ENCODE data around the gene SEMA3E.
"Not testable (repeated sequence)": the region's sequence is repeated elsewhere in the genome, so short reads cannot be mapped to it uniquely, and the experiment has no call there.

SEMA3E gene

DNA sequence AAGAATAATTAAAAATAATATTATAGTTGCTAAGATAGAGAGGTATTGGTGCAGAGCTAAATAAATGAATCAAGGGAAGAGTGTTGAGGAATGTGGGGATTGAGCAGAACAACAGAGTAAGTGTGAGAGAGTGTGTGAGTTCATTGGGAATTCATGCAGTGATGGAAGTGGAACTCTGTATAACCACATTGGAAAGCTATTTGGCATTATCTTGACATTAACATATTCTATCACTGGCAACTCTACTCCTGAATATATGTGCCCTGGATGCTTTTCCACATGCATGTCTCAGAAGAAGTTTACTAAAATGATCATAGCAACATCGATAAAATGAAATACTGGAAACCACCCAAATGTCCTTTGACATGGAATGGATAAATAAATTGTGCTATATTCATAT is 164.1 kb downstream of the SEMA3E start:
- FAIRE-seq = no peak

GRCh38 chr7:83484266-83484665 is 164.7 kb downstream of the SEMA3E start:
- FAIRE-seq = no peak

DNA sequence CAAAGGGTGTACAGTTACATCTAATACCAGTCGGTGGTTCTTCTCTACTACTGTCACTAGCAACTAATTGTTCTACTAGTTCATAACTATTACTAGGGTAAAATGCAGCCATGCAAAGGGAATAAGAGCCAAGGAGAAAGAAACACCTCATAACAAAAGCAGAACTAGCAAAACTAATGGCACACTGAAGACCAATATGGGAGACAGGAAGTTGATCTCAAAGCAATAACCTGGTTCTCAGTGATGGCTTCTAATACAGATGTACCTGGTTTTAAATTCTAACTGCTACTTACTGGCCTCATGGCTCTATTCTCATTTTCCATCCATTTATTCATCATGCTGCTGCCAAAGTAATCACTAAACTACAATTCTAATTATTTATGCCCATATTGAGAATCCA is 170.3 kb downstream of the SEMA3E start:
- FAIRE-seq = no peak

GRCh38 chr7:83476511-83477050 is 172.4 kb downstream of the SEMA3E start:
- FAIRE-seq = no peak

- FAIRE-seq = no peak
Measured at GRCh38 chr7:83475420-83475819, 173.5 kb downstream of the SEMA3E start.

GRCh38 chr7:83472376-83472775 is 176.6 kb downstream of the SEMA3E start:
- FAIRE-seq = no peak

- FAIRE-seq = no peak
Measured at GRCh38 chr7:83469491-83469890, 179.4 kb downstream of the SEMA3E start.

DNA sequence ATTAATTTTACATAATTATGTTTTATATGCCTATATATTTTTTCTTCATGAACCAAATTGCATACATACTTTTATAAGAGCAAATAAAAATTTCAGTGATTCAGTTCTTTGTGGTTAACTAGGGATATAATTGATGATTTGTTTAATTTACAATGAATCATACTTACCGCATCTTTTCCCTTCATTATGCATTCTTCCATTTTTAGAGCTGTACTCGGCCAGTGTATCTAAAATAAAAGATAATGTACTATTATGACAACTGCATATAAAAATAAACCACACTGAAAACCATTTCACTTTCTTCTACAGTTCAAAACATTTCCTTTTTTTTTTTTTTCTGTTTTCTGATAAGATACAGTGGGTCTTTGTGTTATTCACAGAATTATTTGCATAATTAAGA is 179.9 kb downstream of the SEMA3E start:
- no peak for FAIRE-seq

GRCh38 chr7:83468251-83468739 is 180.6 kb downstream of the SEMA3E start:
- FAIRE-seq = peak; percentile 72

- no peak for FAIRE-seq
Measured at GRCh38 chr7:83467493-83467892, 181.4 kb downstream of the SEMA3E start.

DNA sequence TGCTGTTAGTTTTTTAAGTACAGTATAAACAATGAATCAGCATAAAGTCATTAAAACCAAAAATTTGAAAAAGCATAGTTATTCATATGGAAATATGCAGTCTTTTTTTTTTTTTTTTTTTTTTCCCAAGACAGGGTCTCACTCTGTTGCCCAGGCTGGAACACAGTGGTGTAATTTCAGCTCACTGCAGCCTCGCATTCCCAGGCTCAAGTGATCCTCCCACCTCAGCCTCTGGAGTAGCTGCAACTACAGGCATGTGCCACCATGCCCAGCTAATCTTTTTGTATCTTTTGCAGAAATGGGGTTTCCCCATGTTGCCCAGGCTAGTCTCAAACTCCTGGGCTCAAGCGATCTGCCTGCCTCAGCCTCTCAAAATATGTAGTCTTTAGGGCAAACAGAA is 182.0 kb downstream of the SEMA3E start:
- FAIRE-seq = no peak

DNA sequence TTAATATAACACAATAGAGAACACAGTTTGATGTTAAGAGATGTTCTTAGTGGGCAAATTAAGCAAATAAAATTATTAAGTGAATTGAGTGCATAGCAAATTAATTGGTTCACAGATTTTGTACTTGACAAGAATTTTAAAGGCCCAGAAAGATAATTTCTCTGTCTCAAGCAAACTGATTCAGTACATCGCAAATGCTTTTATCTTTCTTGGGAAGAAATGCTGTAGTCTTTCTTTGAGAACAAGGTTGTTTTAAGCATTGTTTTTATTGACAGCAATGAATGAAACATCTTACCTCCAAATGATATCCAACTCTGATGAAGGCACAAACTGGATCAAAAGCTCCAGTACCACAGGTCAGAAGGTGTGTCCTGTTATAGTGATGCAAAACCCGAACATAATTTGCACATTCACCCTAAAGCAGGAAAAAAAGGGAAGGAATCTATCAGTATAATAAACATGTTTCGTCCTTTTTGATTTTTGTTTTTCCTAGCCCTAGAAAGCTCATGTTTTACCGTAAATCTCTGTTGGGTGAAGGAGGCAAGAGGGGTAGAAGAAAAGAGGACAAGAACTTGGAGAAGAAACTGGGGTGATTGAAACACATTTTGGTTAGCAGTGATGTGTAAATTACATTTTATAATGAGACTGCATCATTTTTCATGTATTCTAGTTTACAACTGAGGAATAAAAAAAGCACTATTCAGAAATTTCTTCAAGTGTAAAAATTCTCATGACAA is 182.6 kb downstream of the SEMA3E start:
- FAIRE-seq = no peak

DNA sequence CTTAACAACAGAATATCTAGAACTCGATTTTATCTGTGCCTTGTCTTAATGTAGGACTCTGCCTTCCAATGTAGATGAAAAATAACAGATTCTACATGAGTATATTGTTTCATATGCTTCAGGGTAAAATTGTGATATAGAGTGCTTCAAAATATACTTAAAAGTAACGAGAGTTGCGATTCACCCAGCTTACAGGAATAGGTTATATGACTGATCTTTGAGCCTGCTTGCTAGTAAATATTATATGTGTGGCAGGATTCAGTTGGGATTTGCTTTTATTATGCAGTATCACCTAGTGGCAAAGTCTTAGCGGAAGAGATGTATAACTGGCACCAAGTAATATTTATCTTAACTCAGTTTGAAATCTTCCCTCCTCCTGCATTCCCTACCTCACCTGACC is 183.3 kb downstream of the SEMA3E start:
- no peak for FAIRE-seq

- not testable (repeated sequence) for FAIRE-seq
Measured at GRCh38 chr7:83461820-83462219, 187.1 kb downstream of the SEMA3E start.

DNA sequence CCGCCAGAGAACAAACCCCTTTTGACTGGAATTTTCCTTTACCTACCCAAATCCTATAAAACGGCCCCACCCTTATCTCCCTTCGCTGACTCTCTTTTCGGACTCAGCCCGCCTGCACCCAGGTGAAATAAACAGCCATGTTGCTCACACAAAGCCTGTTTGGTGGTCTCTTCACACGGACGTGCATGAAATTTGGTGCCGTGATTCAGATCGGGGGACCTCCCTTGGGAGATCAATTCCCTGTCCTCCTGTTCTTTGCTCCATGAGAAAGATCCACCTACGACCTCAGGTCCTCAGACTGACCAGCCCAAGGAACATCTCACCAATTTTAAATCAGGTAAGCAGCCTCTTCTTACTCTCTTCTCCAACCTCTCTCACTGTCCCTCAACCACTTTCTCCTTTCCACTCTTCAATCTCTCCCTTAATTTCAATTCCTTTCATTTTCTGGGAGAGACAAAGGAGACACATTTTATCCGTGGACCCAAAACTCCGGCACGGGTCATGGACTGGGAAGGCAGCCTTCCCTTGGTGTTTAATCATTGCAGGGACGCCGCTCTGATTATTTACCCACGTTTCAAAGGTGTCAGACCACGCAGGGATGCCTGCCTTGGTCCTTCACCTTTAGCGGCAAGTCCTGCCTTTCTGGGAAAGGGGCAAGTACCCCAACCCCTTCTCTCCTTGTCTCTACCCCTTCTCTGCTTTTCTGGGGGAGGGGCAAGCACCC is 188.8 kb downstream of the SEMA3E start:
- not testable (repeated sequence) for FAIRE-seq

GRCh38 chr7:83459101-83459929 is 189.6 kb downstream of the SEMA3E start:
- FAIRE-seq = not testable (repeated sequence)

- FAIRE-seq = no peak
Measured at GRCh38 chr7:83457022-83457892, 191.7 kb downstream of the SEMA3E start.

GRCh38 chr7:83456413-83456812 is 192.5 kb downstream of the SEMA3E start:
- no peak for FAIRE-seq

GRCh38 chr7:83455612-83456011 is 193.3 kb downstream of the SEMA3E start:
- FAIRE-seq = no peak

- FAIRE-seq = no peak
Measured at GRCh38 chr7:83452256-83452655, 196.7 kb downstream of the SEMA3E start.

- FAIRE-seq = no peak
Measured at GRCh38 chr7:83451501-83452045, 197.4 kb downstream of the SEMA3E start.

DNA sequence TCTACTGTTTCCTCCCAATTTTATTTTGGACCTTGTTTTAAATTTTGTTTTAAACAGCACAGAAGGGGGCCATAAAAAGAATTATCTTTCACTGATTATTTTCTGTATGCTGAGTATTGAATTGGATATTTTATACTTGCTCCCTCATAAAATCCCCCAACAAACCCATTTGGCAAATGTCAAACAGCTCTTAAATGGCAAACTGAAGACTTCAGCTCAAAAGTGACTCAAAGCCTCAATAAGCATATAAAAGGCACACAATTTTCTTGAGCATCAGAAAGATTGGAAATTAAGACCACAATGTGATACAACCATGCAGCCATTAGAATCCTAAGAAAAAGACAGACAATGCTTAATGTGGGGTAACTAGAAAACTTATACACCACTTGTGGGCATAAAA is 199.2 kb downstream of the SEMA3E start:
- no peak for FAIRE-seq
